ENCODE data around the gene RASA4.
"Not testable (repeated sequence)": the region's sequence is repeated elsewhere in the genome, so short reads cannot be mapped to it uniquely, and the experiment has no call there.

Gene RASA4

GRCh38 chr7:102606848-102607247 lies 9.7 kb downstream of the RASA4 start:
- H3K4me3 ChIP-seq (ENCODE audit: low read depth in 1 of 2, low read length in 2 of 2); H3K36me3 ChIP-seq (ENCODE audit: control insufficient read depth in 1 of 2, insufficient read depth in 2 of 2, low read length in 2 of 2); H3K27ac ChIP-seq (ENCODE audit: low read depth, low read length); H3K4me1 ChIP-seq (ENCODE audit: control insufficient read depth in 1 of 2, insufficient read depth in 2 of 2, low read length in 2 of 2); H3K9ac ChIP-seq (ENCODE audit: low read depth in 1 of 2, low read length in 2 of 2); H3K27me3 ChIP-seq (ENCODE audit: control insufficient read depth in 1 of 2, insufficient read depth in 2 of 2, low read length in 2 of 2); H3K9me3 ChIP-seq (ENCODE audit: control insufficient read depth in 1 of 2, low read length in 2 of 2): not testable (repeated sequence)

- not testable (repeated sequence) for H3K4me1 ChIP-seq (ENCODE audit: control insufficient read depth in 1 of 2, insufficient read depth in 2 of 2, low read length in 2 of 2); H3K36me3 ChIP-seq (ENCODE audit: control insufficient read depth in 1 of 2, insufficient read depth in 2 of 2, low read length in 2 of 2); H3K4me3 ChIP-seq (ENCODE audit: low read depth in 1 of 2, low read length in 2 of 2); H3K27me3 ChIP-seq (ENCODE audit: control insufficient read depth in 1 of 2, insufficient read depth in 2 of 2, low read length in 2 of 2); H3K9ac ChIP-seq (ENCODE audit: low read depth in 1 of 2, low read length in 2 of 2); H3K27ac ChIP-seq (ENCODE audit: low read depth, low read length); H3K9me3 ChIP-seq (ENCODE audit: control insufficient read depth in 1 of 2, low read length in 2 of 2)
Measured at GRCh38 chr7:102604431-102605145, 12.0 kb downstream of the RASA4 start.

- H3K4me1 ChIP-seq (ENCODE audit: control insufficient read depth in 1 of 2, insufficient read depth in 2 of 2, low read length in 2 of 2); H3K9me3 ChIP-seq (ENCODE audit: control insufficient read depth in 1 of 2, low read length in 2 of 2); H3K36me3 ChIP-seq (ENCODE audit: control insufficient read depth in 1 of 2, insufficient read depth in 2 of 2, low read length in 2 of 2); H3K9ac ChIP-seq (ENCODE audit: low read depth in 1 of 2, low read length in 2 of 2); H3K27ac ChIP-seq (ENCODE audit: low read depth, low read length); H3K4me3 ChIP-seq (ENCODE audit: low read depth in 1 of 2, low read length in 2 of 2); H3K27me3 ChIP-seq (ENCODE audit: control insufficient read depth in 1 of 2, insufficient read depth in 2 of 2, low read length in 2 of 2): not testable (repeated sequence)
Measured at GRCh38 chr7:102602317-102602716, 14.2 kb downstream of the RASA4 start.

GRCh38 chr7:102599699-102600098 lies 16.9 kb downstream of the RASA4 start:
- H3K9ac ChIP-seq (ENCODE audit: low read depth in 1 of 2, low read length in 2 of 2); H3K4me3 ChIP-seq (ENCODE audit: low read depth in 1 of 2, low read length in 2 of 2): not testable (repeated sequence)

GRCh38 chr7:102596036-102596435 lies 20.5 kb downstream of the RASA4 start:
- H3K36me3 ChIP-seq (ENCODE audit: control insufficient read depth in 1 of 2, insufficient read depth in 2 of 2, low read length in 2 of 2); H3K4me1 ChIP-seq (ENCODE audit: control insufficient read depth in 1 of 2, insufficient read depth in 2 of 2, low read length in 2 of 2); H3K4me3 ChIP-seq (ENCODE audit: low read depth in 1 of 2, low read length in 2 of 2); H3K27me3 ChIP-seq (ENCODE audit: control insufficient read depth in 1 of 2, insufficient read depth in 2 of 2, low read length in 2 of 2); H3K9me3 ChIP-seq (ENCODE audit: control insufficient read depth in 1 of 2, low read length in 2 of 2); H3K27ac ChIP-seq (ENCODE audit: low read depth, low read length); H3K9ac ChIP-seq (ENCODE audit: low read depth in 1 of 2, low read length in 2 of 2): not testable (repeated sequence)

More at GRCh38 chr7:102599699-102600098, 16.9 kb downstream of the RASA4 start:
- not testable (repeated sequence) for H3K27me3 ChIP-seq (ENCODE audit: control insufficient read depth in 1 of 2, insufficient read depth in 2 of 2, low read length in 2 of 2); H3K9me3 ChIP-seq (ENCODE audit: control insufficient read depth in 1 of 2, low read length in 2 of 2); H3K36me3 ChIP-seq (ENCODE audit: control insufficient read depth in 1 of 2, insufficient read depth in 2 of 2, low read length in 2 of 2); H3K4me1 ChIP-seq (ENCODE audit: control insufficient read depth in 1 of 2, insufficient read depth in 2 of 2, low read length in 2 of 2); H3K27ac ChIP-seq (ENCODE audit: low read depth, low read length)

GRCh38 chr7:102593637-102594334 lies 22.8 kb downstream of the RASA4 start:
- H3K36me3 ChIP-seq (ENCODE audit: control insufficient read depth in 1 of 2, insufficient read depth in 2 of 2, low read length in 2 of 2); H3K27ac ChIP-seq (ENCODE audit: low read depth, low read length); H3K27me3 ChIP-seq (ENCODE audit: control insufficient read depth in 1 of 2, insufficient read depth in 2 of 2, low read length in 2 of 2): not testable (repeated sequence)

GRCh38 chr7:102592477-102593019 lies 24.0 kb downstream of the RASA4 start:
- not testable (repeated sequence) for H3K9ac ChIP-seq (ENCODE audit: low read depth in 1 of 2, low read length in 2 of 2); H3K4me1 ChIP-seq (ENCODE audit: control insufficient read depth in 1 of 2, insufficient read depth in 2 of 2, low read length in 2 of 2); H3K9me3 ChIP-seq (ENCODE audit: control insufficient read depth in 1 of 2, low read length in 2 of 2); H3K36me3 ChIP-seq (ENCODE audit: control insufficient read depth in 1 of 2, insufficient read depth in 2 of 2, low read length in 2 of 2); H3K27ac ChIP-seq (ENCODE audit: low read depth, low read length); H3K4me3 ChIP-seq (ENCODE audit: low read depth in 1 of 2, low read length in 2 of 2); H3K27me3 ChIP-seq (ENCODE audit: control insufficient read depth in 1 of 2, insufficient read depth in 2 of 2, low read length in 2 of 2)

More at GRCh38 chr7:102593637-102594334, 22.8 kb downstream of the RASA4 start:
- H3K4me3 ChIP-seq (ENCODE audit: low read depth in 1 of 2, low read length in 2 of 2); H3K9ac ChIP-seq (ENCODE audit: low read depth in 1 of 2, low read length in 2 of 2); H3K4me1 ChIP-seq (ENCODE audit: control insufficient read depth in 1 of 2, insufficient read depth in 2 of 2, low read length in 2 of 2); H3K9me3 ChIP-seq (ENCODE audit: control insufficient read depth in 1 of 2, low read length in 2 of 2): not testable (repeated sequence)

GRCh38 chr7:102589857-102590256 lies 26.7 kb downstream of the RASA4 start:
- H3K4me1 ChIP-seq (ENCODE audit: control insufficient read depth in 1 of 2, insufficient read depth in 2 of 2, low read length in 2 of 2); H3K27ac ChIP-seq (ENCODE audit: low read depth, low read length); H3K9ac ChIP-seq (ENCODE audit: low read depth in 1 of 2, low read length in 2 of 2); H3K27me3 ChIP-seq (ENCODE audit: control insufficient read depth in 1 of 2, insufficient read depth in 2 of 2, low read length in 2 of 2); H3K36me3 ChIP-seq (ENCODE audit: control insufficient read depth in 1 of 2, insufficient read depth in 2 of 2, low read length in 2 of 2); H3K4me3 ChIP-seq (ENCODE audit: low read depth in 1 of 2, low read length in 2 of 2); H3K9me3 ChIP-seq (ENCODE audit: control insufficient read depth in 1 of 2, low read length in 2 of 2): not testable (repeated sequence)

- not testable (repeated sequence) for H3K9ac ChIP-seq (ENCODE audit: low read depth in 1 of 2, low read length in 2 of 2); H3K27me3 ChIP-seq (ENCODE audit: control insufficient read depth in 1 of 2, insufficient read depth in 2 of 2, low read length in 2 of 2); H3K4me3 ChIP-seq (ENCODE audit: low read depth in 1 of 2, low read length in 2 of 2); H3K36me3 ChIP-seq (ENCODE audit: control insufficient read depth in 1 of 2, insufficient read depth in 2 of 2, low read length in 2 of 2); H3K4me1 ChIP-seq (ENCODE audit: control insufficient read depth in 1 of 2, insufficient read depth in 2 of 2, low read length in 2 of 2); H3K27ac ChIP-seq (ENCODE audit: low read depth, low read length); H3K9me3 ChIP-seq (ENCODE audit: control insufficient read depth in 1 of 2, low read length in 2 of 2)
Measured at GRCh38 chr7:102583495-102583894, 33.1 kb downstream of the RASA4 start.

GRCh38 chr7:102581722-102582121 lies 34.8 kb downstream of the RASA4 start:
- not testable (repeated sequence) for H3K9ac ChIP-seq (ENCODE audit: low read depth in 1 of 2, low read length in 2 of 2); H3K9me3 ChIP-seq (ENCODE audit: control insufficient read depth in 1 of 2, low read length in 2 of 2); H3K4me3 ChIP-seq (ENCODE audit: low read depth in 1 of 2, low read length in 2 of 2); H3K4me1 ChIP-seq (ENCODE audit: control insufficient read depth in 1 of 2, insufficient read depth in 2 of 2, low read length in 2 of 2); H3K36me3 ChIP-seq (ENCODE audit: control insufficient read depth in 1 of 2, insufficient read depth in 2 of 2, low read length in 2 of 2); H3K27ac ChIP-seq (ENCODE audit: low read depth, low read length); H3K27me3 ChIP-seq (ENCODE audit: control insufficient read depth in 1 of 2, insufficient read depth in 2 of 2, low read length in 2 of 2)

All from duodenal mucosa (tissue), 2 donors.